ENCODE measurements around the gene SPSB4.

DNA sequence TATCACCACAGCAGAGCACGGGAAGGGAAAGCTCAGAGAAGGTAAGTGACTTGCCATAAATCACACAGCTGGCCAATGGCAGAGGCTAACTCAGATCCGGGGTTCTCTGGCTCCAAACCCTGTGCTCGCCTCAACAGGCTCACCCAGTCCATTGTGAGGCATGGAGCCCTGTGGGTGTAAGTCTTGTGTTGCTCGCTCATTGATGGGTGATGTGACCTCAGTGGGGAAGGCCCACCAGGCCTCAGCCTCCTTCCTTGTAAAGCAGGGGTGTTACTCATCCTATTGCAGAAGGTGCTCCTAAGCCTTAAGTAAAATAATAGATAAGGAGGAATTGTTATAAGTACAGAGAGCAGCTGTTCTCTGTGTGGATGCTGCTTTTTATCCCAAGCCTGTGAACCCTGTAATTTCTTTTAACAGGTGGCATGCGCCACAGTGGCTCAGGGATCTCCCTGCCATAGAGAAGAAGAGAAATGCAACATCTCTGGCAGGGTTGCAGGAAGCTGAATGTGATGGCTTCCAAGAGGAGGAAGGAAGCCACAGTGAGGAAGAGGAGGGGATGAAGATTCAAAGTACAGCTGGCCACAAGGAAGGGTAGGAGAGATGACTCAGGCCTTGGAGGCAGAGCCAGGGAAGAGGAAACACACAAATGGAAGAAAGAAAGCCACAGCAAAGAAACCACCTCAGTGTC, 30.9 kb upstream of the SPSB4 start:
- TF ChIP-seq, protein P1, sequence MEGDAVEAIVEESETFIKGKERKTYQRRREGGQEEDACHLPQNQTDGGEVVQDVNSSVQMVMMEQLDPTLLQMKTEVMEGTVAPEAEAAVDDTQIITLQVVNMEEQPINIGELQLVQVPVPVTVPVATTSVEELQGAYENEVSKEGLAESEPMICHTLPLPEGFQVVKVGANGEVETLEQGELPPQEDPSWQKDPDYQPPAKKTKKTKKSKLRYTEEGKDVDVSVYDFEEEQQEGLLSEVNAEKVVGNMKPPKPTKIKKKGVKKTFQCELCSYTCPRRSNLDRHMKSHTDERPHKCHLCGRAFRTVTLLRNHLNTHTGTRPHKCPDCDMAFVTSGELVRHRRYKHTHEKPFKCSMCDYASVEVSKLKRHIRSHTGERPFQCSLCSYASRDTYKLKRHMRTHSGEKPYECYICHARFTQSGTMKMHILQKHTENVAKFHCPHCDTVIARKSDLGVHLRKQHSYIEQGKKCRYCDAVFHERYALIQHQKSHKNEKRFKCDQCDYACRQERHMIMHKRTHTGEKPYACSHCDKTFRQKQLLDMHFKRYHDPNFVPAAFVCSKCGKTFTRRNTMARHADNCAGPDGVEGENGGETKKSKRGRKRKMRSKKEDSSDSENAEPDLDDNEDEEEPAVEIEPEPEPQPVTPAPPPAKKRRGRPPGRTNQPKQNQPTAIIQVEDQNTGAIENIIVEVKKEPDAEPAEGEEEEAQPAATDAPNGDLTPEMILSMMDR (conservative IDR thresholded peaks at IDR 0.05 in 1 of 2, IDR thresholded peaks at IDR 0.05 in 1 of 2; ENCODE audit: low read depth in 1 of 2, low read length in 2 of 2) = no peak
- TF ChIP-seq EZH2 (IDR thresholded peaks at IDR 0.05; ENCODE audit: low read length, missing control alignments) = no peak
